Measurements from ENCODE around the gene SMOC1. TPM values are rescaled to one million over a fixed set of nuclear protein-coding genes. Genes with fewer than 3 reads are reported as not detected.

Gene SMOC1
- total and polyA plus RNA-seq, 2 of the 8 experiments (the other 6 are each of a cell fraction or from before 2014, with no cell fraction given): 1.6 to 2.4 TPM

DNA sequence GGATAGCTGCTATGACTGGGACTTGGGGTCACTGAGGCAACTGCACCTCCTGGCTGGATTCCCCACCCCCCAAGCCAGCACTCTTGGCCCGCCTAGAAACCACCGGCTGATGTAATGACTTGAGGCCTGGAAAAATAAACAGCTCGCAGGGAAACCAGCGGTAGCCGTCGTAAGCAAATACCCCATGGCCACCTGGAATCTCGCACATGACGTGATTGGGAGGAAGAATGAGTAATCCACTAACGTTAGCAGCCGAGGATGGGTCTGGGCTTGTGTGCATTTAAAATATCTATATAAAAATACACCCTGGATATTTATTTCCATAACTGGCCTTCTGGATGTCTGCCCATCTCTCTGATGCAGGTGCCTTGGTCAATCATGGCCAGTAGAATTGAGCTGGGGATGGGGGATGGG, 120.1 kb downstream of the SMOC1 start (continued):
- TF ChIP-seq KDM1A (IDR thresholded peaks at IDR 0.05; ENCODE audit: borderline replicate concordance, low read length) (no peak), MAFK (IDR thresholded peaks at IDR 0.05; ENCODE audit: low read depth, low read length) (no peak), SIN3A (conservative IDR thresholded peaks at IDR 0.05 in 1 of 2, IDR thresholded peaks at IDR 0.05 in 1 of 2; ENCODE audit: low read depth in 1 of 2, low read length in 2 of 2) (no peak)
- TF ChIP-seq, protein P1, sequence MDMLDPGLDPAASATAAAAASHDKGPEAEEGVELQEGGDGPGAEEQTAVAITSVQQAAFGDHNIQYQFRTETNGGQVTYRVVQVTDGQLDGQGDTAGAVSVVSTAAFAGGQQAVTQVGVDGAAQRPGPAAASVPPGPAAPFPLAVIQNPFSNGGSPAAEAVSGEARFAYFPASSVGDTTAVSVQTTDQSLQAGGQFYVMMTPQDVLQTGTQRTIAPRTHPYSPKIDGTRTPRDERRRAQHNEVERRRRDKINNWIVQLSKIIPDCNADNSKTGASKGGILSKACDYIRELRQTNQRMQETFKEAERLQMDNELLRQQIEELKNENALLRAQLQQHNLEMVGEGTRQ (IDR thresholded peaks at IDR 0.05; ENCODE audit: low read length): no peak
- TF ChIP-seq, protein P2, sequence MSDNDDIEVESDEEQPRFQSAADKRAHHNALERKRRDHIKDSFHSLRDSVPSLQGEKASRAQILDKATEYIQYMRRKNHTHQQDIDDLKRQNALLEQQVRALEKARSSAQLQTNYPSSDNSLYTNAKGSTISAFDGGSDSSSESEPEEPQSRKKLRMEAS (IDR thresholded peaks at IDR 0.05): no peak

All from H1 (cell line).